GM12875 (cell line): ENCODE results near the gene SLC22A5.

ENCODE experiments used
- H3K4me3 ChIP-seq: one replicate; pipeline ENCODE4 v1.5.1; 2011; ENCODE audit warnings: low read depth, low read length, control low read depth
- CTCF ChIP-seq: IDR thresholded peaks from 2 replicates; pipeline ENCODE4 v1.5.1; 2011; ENCODE audit warnings: low read depth, mild to moderate bottlenecking, control low read depth, inconsistent platforms, low read length, moderate library complexity, borderline replicate concordance; ENCODE audit not compliant: insufficient read depth

SLC22A5 gene

GRCh38 chr5:132428484-132429462 is 59.3 kb downstream of the SLC22A5 start:
- no peak overlapping the region for H3K4me3 ChIP-seq
- TF ChIP-seq CTCF = no peak

- no peak for TF ChIP-seq CTCF
- H3K4me3 ChIP-seq = no peak overlapping the region
These were observed 60.2 kb downstream of the SLC22A5 start for GRCh38 chr5:132429463-132430440.

- no peak overlapping the region for H3K4me3 ChIP-seq
- TF ChIP-seq CTCF = no peak
These were observed 61.2 kb downstream of the SLC22A5 start for GRCh38 chr5:132430746-132431145.

- no peak overlapping the region for H3K4me3 ChIP-seq
- TF ChIP-seq CTCF = no peak
These were observed 62.1 kb downstream of the SLC22A5 start for GRCh38 chr5:132431632-132432031.

DNA sequence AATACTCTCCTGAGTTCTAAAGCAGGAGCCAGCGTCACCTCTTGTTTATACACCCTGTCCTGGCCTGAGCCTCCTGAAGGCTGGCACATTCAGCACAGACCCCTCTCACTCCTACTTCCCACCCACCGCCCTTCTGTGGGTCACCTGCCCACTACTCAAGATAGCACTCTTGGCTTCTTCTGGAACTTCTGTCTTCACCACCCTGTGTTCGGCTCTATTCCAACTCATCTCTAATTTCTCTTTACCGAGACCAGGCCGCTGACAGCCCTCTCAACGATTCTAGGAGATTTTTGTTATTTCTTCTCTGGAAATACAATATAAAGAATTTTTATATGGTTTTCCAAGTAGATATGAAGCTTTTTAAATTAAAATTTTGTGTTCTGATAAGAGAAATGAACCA is 63.6 kb downstream of the SLC22A5 start:
- H3K4me3 ChIP-seq = no peak overlapping the region
- no peak for TF ChIP-seq CTCF

DNA sequence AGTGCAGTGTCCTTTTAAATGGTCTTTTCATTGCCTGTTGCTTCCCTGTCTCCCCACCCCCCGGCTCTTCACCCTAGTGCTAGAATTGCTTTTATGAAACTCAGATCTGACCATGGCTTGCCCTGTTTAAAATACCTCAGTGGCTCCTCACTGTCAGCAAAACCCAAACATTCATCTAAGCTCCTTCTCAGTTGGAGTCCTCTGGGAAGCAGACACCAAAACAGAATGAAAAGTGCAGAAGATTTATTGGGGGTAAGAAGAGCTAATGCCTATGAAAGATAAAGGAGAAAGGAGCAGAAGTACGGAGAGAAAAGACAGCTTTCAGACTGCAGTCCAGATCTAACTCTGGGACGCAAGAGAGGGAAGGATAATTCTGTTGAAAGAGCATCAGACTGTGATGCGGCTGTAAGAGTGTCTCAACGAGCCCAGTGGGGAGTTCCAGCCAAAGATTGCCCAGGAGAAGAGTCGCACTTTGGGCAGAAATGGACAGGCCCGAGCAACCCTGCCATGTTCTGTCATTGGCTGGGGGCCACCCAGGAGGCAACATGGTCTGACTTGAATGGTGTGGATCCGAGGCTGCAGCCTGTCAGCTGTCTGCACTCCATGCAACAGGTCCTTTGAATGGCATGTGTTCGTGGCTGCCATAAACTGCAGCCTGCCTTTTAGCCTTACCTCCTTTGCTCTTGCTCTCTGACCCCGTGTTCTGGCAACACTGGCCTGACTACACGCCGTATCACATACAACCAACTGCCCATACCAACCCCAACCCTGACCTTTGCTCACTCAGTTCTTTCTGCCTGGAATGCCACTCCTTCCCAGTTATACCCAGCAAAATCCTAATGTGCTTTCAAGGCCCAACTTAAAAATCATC is 65.1 kb downstream of the SLC22A5 start:
- no peak overlapping the region for H3K4me3 ChIP-seq
- TF ChIP-seq CTCF = no peak
